NK-92 (cell line): Measurements from ENCODE around the gene ZNF57.
A peak's percentile ranks its signal among the peaks of the same experiment; 100 is the strongest.
"Not testable (repeated sequence)": the region's sequence is repeated elsewhere in the genome, so short reads cannot be mapped to it uniquely, and the experiment has no call there.

Experiments
- DNase-seq: peaks from one replicate; lab custom pipeline; 2025; ENCODE audit not compliant: unreplicated experiment; lab: John Stamatoyannopoulos, UW

ZNF57 gene

GRCh38 chr19:2890531-2890930 is 10.2 kb upstream of the ZNF57 start:
- not testable (repeated sequence) for DNase-seq

- DNase-seq, result no peak
Measured at GRCh38 chr19:2896694-2897093, 4.0 kb upstream of the ZNF57 start.

- no peak for DNase-seq
Measured at GRCh38 chr19:2902590-2903218, 2.0 kb downstream of the ZNF57 start.

GRCh38 chr19:2903326-2903725 is 2.6 kb downstream of the ZNF57 start:
- DNase-seq, result not testable (repeated sequence)

- no peak for DNase-seq
Measured at GRCh38 chr19:2905918-2906519, 5.3 kb downstream of the ZNF57 start.

GRCh38 chr19:2906631-2907195 is 6.0 kb downstream of the ZNF57 start:
- DNase-seq, result no peak

GRCh38 chr19:2912306-2912705 is 11.6 kb downstream of the ZNF57 start:
- no peak for DNase-seq

GRCh38 chr19:2917275-2918184 is 16.8 kb downstream of the ZNF57 start:
- no peak for DNase-seq

GRCh38 chr19:2922987-2923386 is 22.3 kb downstream of the ZNF57 start:
- DNase-seq, result no peak

GRCh38 chr19:2923510-2923909 is 22.8 kb downstream of the ZNF57 start:
- DNase-seq, result no peak

- no peak for DNase-seq
Measured at GRCh38 chr19:2926341-2927031, 25.8 kb downstream of the ZNF57 start.

GRCh38 chr19:2927032-2927430 is 26.3 kb downstream of the ZNF57 start:
- no peak for DNase-seq

GRCh38 chr19:2933490-2933910 is 32.8 kb downstream of the ZNF57 start:
- no peak for DNase-seq

GRCh38 chr19:2935863-2936262 is 35.1 kb downstream of the ZNF57 start:
- not testable (repeated sequence) for DNase-seq

- no peak for DNase-seq
Measured at GRCh38 chr19:2942928-2943640, 42.4 kb downstream of the ZNF57 start.

GRCh38 chr19:2944403-2944774 is 43.7 kb downstream of the ZNF57 start:
- DNase-seq, result no peak

- DNase-seq, result peak; percentile 96
Measured at GRCh38 chr19:2944775-2945574, 44.2 kb downstream of the ZNF57 start, which contains the start of gene ZNF77. ZNF77 (minus strand) TSS chr19:2944971; CDS start chr19:2944840, 131 bp downstream.

- no peak for DNase-seq
Measured at GRCh38 chr19:2945575-2946184, 45.0 kb downstream of the ZNF57 start.

- DNase-seq, result no peak
Measured at GRCh38 chr19:2949939-2950285, 49.2 kb downstream of the ZNF57 start.
